ENCODE results near the gene CDH22. TPM values are rescaled to one million over a fixed set of nuclear protein-coding genes. Genes with fewer than 3 reads are reported as not detected.

The CDH22 gene
- total and polyA plus RNA-seq, 2 experiments from 2014 or later, result 0.08 to 0.10 TPM

GRCh38 chr20:46316984-46317684 lies 8.8 kb upstream of the CDH22 start (continued):
- TF ChIP-seq ZNF462 (CRISPR knock-in tag; IDR thresholded peaks at IDR 0.05) (no peak), ZNF331 (CRISPR knock-in tag; IDR thresholded peaks at IDR 0.05; ENCODE audit: low read depth) (no peak), NANOG (IDR thresholded peaks at IDR 0.05; ENCODE audit: borderline replicate concordance) (no peak), CREB1 (CRISPR knock-in tag; IDR thresholded peaks at IDR 0.05; ENCODE audit: low read depth) (no peak), JUNB (IDR thresholded peaks at IDR 0.05; ENCODE audit: unreplicated experiment) (no peak), STAT1 (IDR thresholded peaks at IDR 0.05; ENCODE audit: unreplicated experiment) (no peak), REST (IDR thresholded peaks at IDR 0.05; ENCODE audit: unreplicated experiment) (no peak), POLR2AphosphoS5 (IDR thresholded peaks at IDR 0.05; ENCODE audit: low read depth) (no peak), EZH2 (IDR thresholded peaks at IDR 0.05; ENCODE audit: low read depth, unreplicated experiment) (no peak), EZH2phosphoT487 (IDR thresholded peaks at IDR 0.05; ENCODE audit: unreplicated experiment) (no peak), ZNF114 (CRISPR knock-in tag; IDR thresholded peaks at IDR 0.05) (no peak)

All from GM23338 (cell line).